ENCODE measurements around the gene DIS3L2. TPM values are rescaled to one million over a fixed set of nuclear protein-coding genes. Genes with fewer than 3 reads are reported as not detected.
"Not testable (repeated sequence)": the region's sequence is repeated elsewhere in the genome, so short reads cannot be mapped to it uniquely, and the experiment has no call there.

DIS3L2 gene
- total RNA-seq, 4 donors from 2014 or later, result 52.8 to 74.9 (median 61.8) TPM

GRCh38 chr2:231941673-231942072 lies 19.8 kb upstream of the DIS3L2 start:
- H3K27ac ChIP-seq, result no peak overlapping the region
- 88 to 95% methylated on average over 12 of the region's 12 CpGs for WGBS, 2 donors
- H3K36me3 ChIP-seq, result no peaks in the 10 kb centered on the region
- TF ChIP-seq, protein P1, sequence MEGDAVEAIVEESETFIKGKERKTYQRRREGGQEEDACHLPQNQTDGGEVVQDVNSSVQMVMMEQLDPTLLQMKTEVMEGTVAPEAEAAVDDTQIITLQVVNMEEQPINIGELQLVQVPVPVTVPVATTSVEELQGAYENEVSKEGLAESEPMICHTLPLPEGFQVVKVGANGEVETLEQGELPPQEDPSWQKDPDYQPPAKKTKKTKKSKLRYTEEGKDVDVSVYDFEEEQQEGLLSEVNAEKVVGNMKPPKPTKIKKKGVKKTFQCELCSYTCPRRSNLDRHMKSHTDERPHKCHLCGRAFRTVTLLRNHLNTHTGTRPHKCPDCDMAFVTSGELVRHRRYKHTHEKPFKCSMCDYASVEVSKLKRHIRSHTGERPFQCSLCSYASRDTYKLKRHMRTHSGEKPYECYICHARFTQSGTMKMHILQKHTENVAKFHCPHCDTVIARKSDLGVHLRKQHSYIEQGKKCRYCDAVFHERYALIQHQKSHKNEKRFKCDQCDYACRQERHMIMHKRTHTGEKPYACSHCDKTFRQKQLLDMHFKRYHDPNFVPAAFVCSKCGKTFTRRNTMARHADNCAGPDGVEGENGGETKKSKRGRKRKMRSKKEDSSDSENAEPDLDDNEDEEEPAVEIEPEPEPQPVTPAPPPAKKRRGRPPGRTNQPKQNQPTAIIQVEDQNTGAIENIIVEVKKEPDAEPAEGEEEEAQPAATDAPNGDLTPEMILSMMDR (IDR thresholded peaks at IDR 0.05), result no peak
- TF ChIP-seq POLR2A (IDR thresholded peaks at IDR 0.05) (no peak), EP300 (IDR thresholded peaks at IDR 0.05) (no peak)
- no peaks in the 10 kb centered on the region for H3K27me3 ChIP-seq
- DNase-seq (ENCODE audit: low spot score in 2 of 2), result no peak
- H3K4me3 ChIP-seq, result no peak overlapping the region
- H3K9me3 ChIP-seq, result no peaks in the 10 kb centered on the region
- H3K4me1 ChIP-seq, result no peaks in the 10 kb centered on the region

GRCh38 chr2:231942180-231942579 lies 19.3 kb upstream of the DIS3L2 start:
- no peaks in the 10 kb centered on the region for H3K4me1 ChIP-seq
- H3K4me3 ChIP-seq, result no peak overlapping the region
- no peak for DNase-seq (ENCODE audit: low spot score in 2 of 2)
- TF ChIP-seq, protein P1 (IDR thresholded peaks at IDR 0.05), result no peak
- TF ChIP-seq EP300 (IDR thresholded peaks at IDR 0.05), result no peak
- no peak for TF ChIP-seq POLR2A (IDR thresholded peaks at IDR 0.05)
- WGBS, 2 donors, result 82 to 84% methylated on average over 6 of the region's 6 CpGs
- no peak overlapping the region for H3K27ac ChIP-seq
- H3K36me3 ChIP-seq, result no peaks in the 10 kb centered on the region
- H3K9me3 ChIP-seq, result no peaks in the 10 kb centered on the region
- H3K27me3 ChIP-seq, result no peaks in the 10 kb centered on the region

DNA sequence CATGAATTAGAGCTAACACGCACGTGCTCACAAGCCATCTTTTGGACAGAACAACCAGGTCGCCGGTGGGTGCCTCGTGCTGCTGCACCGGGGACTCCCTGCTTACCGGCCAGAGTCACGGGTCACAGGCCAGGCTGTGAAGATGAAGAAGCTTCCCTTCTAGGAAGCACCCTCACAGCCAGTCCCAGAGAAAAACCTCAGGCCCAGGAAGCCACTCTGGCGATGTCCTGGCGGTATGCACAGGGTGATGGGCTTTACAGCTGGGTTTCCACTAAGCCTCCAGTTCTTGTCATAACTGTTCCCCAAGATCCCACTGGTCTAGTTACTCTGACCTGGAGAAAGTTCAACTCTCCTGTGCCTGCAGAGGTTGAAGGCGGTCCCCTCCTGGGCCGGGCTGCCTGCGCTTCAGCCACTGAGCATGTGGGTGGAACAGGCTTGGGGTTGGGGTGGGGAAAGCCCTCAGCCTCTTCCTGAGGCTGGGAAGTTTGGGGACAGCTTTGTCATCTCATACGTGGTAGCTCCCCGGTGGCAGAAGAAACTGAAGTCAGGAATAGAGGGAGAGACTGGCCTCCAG lies 15.2 kb upstream of the DIS3L2 start:
- no peak for TF ChIP-seq EP300 (IDR thresholded peaks at IDR 0.05)
- TF ChIP-seq, protein P1 (IDR thresholded peaks at IDR 0.05), result no peak
- no peak for TF ChIP-seq POLR2A (IDR thresholded peaks at IDR 0.05)
- Histone ChIP-seq H3K36me3 (no peaks in the 10 kb centered on the region), H3K4me1 (no peaks in the 10 kb centered on the region), H3K9me3 (peaks cover 0 to under 1% (median 0%) of the 10 kb centered on the region in 4 donors), H3K27me3 (peaks cover 0 to 2% of the 10 kb centered on the region in 2 donors), H3K27ac (no peak overlapping the region), H3K4me3 (no peak overlapping the region)
- DNase-seq (ENCODE audit: low spot score in 2 of 2), result no peak
- 82 to 84% methylated on average over 12 to 15 of the region's 15 CpGs for WGBS, 2 donors

- H3K4me3 ChIP-seq, result not testable (repeated sequence)
Observed at GRCh38 chr2:231947112-231947511, 14.4 kb upstream of the DIS3L2 start.

GRCh38 chr2:231947694-231948093 lies 13.8 kb upstream of the DIS3L2 start:
- Histone ChIP-seq H3K27ac (no peak overlapping the region), H3K4me3 (no peak overlapping the region), H3K36me3 (no peaks in the 10 kb centered on the region), H3K27me3 (peaks cover 0 to 7% of the 10 kb centered on the region in 2 donors), H3K9me3 (peaks cover 0 to 6% (median 0%) of the 10 kb centered on the region in 4 donors), H3K4me1 (no peaks in the 10 kb centered on the region)
- 88 to 92% methylated on average over 7 of the region's 7 CpGs for WGBS, 2 donors
- DNase-seq (ENCODE audit: low spot score in 2 of 2), result no peak
- TF ChIP-seq POLR2A (IDR thresholded peaks at IDR 0.05), result no peak
- TF ChIP-seq EP300 (IDR thresholded peaks at IDR 0.05), result no peak
- TF ChIP-seq, protein P1 (IDR thresholded peaks at IDR 0.05), result no peak

More at GRCh38 chr2:231947112-231947511, 14.4 kb upstream of the DIS3L2 start:
- not testable (repeated sequence) for H3K4me1 ChIP-seq; H3K27ac ChIP-seq; H3K27me3 ChIP-seq; H3K9me3 ChIP-seq; DNase-seq (ENCODE audit: low spot score in 2 of 2); H3K36me3 ChIP-seq
- WGBS, 2 donors, result 76 to 84% methylated on average over 11 of the region's 11 CpGs
